K562 (cell line): ENCODE results near the gene ANKMY2. TPM values are rescaled to one million over a fixed set of nuclear protein-coding genes. Genes with fewer than 3 reads are reported as not detected.

Experiments
- ADNP ChIP-seq: fragments of 200-800 bp; sonication (Bioruptor generic); IDR thresholded peaks from 2 replicates; pipeline ENCODE4 v1.6.1; 2016; ENCODE audit warnings: missing genetic modification characterization, missing compliant biosample characterization
- CBFA2T3 ChIP-seq: fragments of 450-650 bp; IDR thresholded peaks from 2 replicates; pipeline ENCODE4 v1.6.1; 2017
- CBX1 ChIP-seq: sonication (generic); IDR thresholded peaks from 2 replicates; pipeline ENCODE4 v1.6.1; 2016; ENCODE audit warnings: antibody characterized with exemption, low read depth, mild to moderate bottlenecking
- CHD4 ChIP-seq: fragments of 200-600 bp; sonication (generic); IDR thresholded peaks from 3 replicates; pipeline ENCODE4 v1.6.1; 2012; ENCODE audit warnings: low read depth, mild to moderate bottlenecking, mixed read lengths, low read length, inconsistent platforms; ENCODE audit not compliant: insufficient read depth, insufficient replicate concordance, poor library complexity, severe bottlenecking
- DNMT1 ChIP-seq: fragments of 450-650 bp; IDR thresholded peaks from 2 replicates; pipeline ENCODE4 v1.6.1; 2016; ENCODE audit warnings: antibody characterized with exemption, mild to moderate bottlenecking
- FOXP4 ChIP-seq: sonication (generic); formaldehyde crosslinking; IDR thresholded peaks from 2 replicates; pipeline ENCODE4 v1.8.0; 2022; ENCODE audit warnings: mild to moderate bottlenecking, missing genetic modification reagents, borderline replicate concordance
- HDAC3 ChIP-seq: fragments of 450-650 bp; IDR thresholded peaks from 2 replicates; pipeline ENCODE4 v1.6.1; 2018; ENCODE audit warnings: borderline replicate concordance, mild to moderate bottlenecking, moderate library complexity; ENCODE audit not compliant: partially characterized antibody
- HMG20B ChIP-seq: fragments of 250-450 bp; sonication (Bioruptor Pico); IDR thresholded peaks from 2 replicates; pipeline ENCODE4 v1.5.0; 2021; ENCODE audit warnings: mild to moderate bottlenecking
- MCM2 ChIP-seq: fragments of 450-650 bp; IDR thresholded peaks from 2 replicates; pipeline ENCODE4 v1.6.1; 2017; ENCODE audit warnings: low read depth, mild to moderate bottlenecking
- POLR2AphosphoS2 ChIP-seq: IDR thresholded peaks from 2 replicates; pipeline ENCODE4 v1.6.1; 2012; ENCODE audit warnings: low read length, improper control_type of control experiment
- POLR2AphosphoS5 ChIP-seq: IDR thresholded peaks from 2 replicates; pipeline ENCODE4 v1.6.1; 2011; ENCODE audit warnings: mild to moderate bottlenecking, low read depth, low read length, moderate library complexity; ENCODE audit not compliant: control insufficient read depth, insufficient read depth
- PURB ChIP-seq: sonication (generic); formaldehyde crosslinking; IDR thresholded peaks from 2 replicates; pipeline ENCODE4 v1.9.0; 2021; ENCODE audit warnings: low read depth, mild to moderate bottlenecking, missing genetic modification reagents
- RERE ChIP-seq: sonication (generic); formaldehyde crosslinking; IDR thresholded peaks from 2 replicates; pipeline ENCODE4 v1.8.0; 2023; ENCODE audit warnings: missing genetic modification reagents, mild to moderate bottlenecking, borderline replicate concordance
- SETDB1 ChIP-seq: IDR thresholded peaks from one replicate; pipeline ENCODE4 v1.6.1; 2012; ENCODE audit warnings: low read length, control low read depth, inconsistent platforms
- ZFP1 ChIP-seq: fragments of 450-650 bp; formaldehyde crosslinking; IDR thresholded peaks from 2 replicates; pipeline ENCODE4 v1.4.0; 2020; ENCODE audit warnings: mild to moderate bottlenecking, mixed read lengths
- ZNF143 ChIP-seq: sonication (generic); formaldehyde crosslinking; IDR thresholded peaks from 2 replicates; pipeline ENCODE4 v1.9.0; 2022; ENCODE audit warnings: mild to moderate bottlenecking, missing genetic modification reagents
- ZNF668 ChIP-seq: fragments of 250-450 bp; sonication (Bioruptor Pico); IDR thresholded peaks from 2 replicates; pipeline ENCODE4 v1.8.0; 2022; ENCODE audit warnings: mild to moderate bottlenecking, inconsistent platforms
- ZNF699 ChIP-seq: fragments of 250-450 bp; sonication (Bioruptor Pico); IDR thresholded peaks from 2 replicates; pipeline ENCODE4 v1.8.0; 2021; ENCODE audit warnings: mild to moderate bottlenecking, moderate library complexity; ENCODE audit not compliant: insufficient replicate concordance
- ZNF75A ChIP-seq: fragments of 450-650 bp; formaldehyde crosslinking; IDR thresholded peaks from 2 replicates; pipeline ENCODE4 v1.4.0; 2020; ENCODE audit warnings: mild to moderate bottlenecking
- ZNF77 ChIP-seq: fragments of 250-450 bp; sonication (Bioruptor Pico); IDR thresholded peaks from 2 replicates; pipeline ENCODE4 v1.5.0; 2020
- polyA plus RNA-seq, 8 experiments: library from polyadenylated mRNA; depleted of rRNA in 4 of 8; stranded (reverse) in 5 of 8; unstranded in 3 of 8; fragments of >200 nt; fragmentation: Nextera tagmentation in 2 of 8; fragmentation: Illumina TruSeq in 1 of 8; extraction: Ambion mirVana in 2 of 8; extraction: Trizol in 1 of 8; gene quantifications; 2 replicates each; pipeline versions ENCODE4 v1.2.1 to v1.2.3, GENCODE V29; 2011 to 2014; ENCODE audit warnings: inconsistent platforms in 1 of 8, missing spikeins in 1 of 8
- total RNA-seq, 7 experiments: library from RNA; depleted of rRNA in 6 of 7; stranded (reverse); fragments of >200 nt in 6 of 7; fragmentation: Illumina TruSeq in 2 of 7; extraction: Trizol in 2 of 7; gene quantifications; 2 replicates each; pipeline versions ENCODE4 v1.2.1 to v1.2.3, GENCODE V29; 2011 to 2021; ENCODE audit warnings: low replicate concordance in 1 of 7
- TF ChIP-seq, protein P1 (sequence below): fragments of 250-450 bp; sonication (Bioruptor Pico); IDR thresholded peaks from 2 replicates; pipeline ENCODE4 v1.8.0; 2021; ENCODE audit warnings: borderline replicate concordance, mild to moderate bottlenecking, moderate library complexity; ENCODE audit not compliant: poor library complexity, severe bottlenecking

The ANKMY2 gene
- total and polyA plus RNA-seq, 9 of the 15 experiments (the other 6 are each of a cell fraction or from before 2014, with no cell fraction given) = 38.9 to 71.5 (median 48.8) TPM

DNA sequence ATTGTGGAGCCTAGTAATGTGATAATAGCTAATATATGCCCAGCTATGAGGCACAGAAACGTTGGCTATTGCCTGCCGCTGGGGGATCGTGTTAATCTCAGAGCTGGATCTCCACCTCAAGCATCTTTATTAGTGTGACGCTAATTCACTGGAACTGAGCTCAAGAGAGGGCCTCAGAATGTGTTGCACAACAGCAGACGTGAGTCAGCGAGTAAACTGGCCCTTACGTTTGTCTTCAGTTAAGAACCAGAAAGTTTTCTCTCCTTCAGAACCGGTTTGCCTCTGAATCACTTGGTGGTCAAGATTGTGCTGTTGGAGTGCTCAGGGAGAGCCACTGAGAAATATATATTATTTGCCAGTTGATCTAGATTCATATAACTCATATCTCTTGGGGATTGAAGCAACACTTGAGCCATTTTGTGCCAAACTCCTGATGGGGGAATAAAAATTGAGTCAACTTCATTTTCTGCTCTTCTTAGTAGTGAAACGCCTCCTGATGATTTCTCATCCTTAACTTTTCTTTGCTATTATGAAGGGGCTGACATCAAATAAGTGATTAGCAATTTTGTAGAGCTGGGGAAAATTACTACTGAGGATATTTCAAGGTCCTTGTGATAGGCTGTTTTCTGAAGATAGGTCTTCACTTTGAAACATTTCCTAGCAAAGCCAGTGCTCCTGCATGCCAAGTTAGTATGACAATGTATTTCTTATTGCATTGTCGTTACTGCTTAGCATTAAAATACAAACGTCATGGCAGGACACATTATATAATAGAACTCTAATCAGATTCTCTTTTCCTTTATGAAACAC is 22.7 kb upstream of the ANKMY2 start (continued):
- no peak for TF ChIP-seq CBX1
- TF ChIP-seq SETDB1 = no peak
- no peak for TF ChIP-seq ZNF699 (CRISPR knock-in tag)
- no peak for TF ChIP-seq PURB (CRISPR knock-in tag)
- TF ChIP-seq ADNP (tag) = no peak
- peak; percentile 25 for TF ChIP-seq HDAC3
- TF ChIP-seq ZFP1 (CRISPR knock-in tag) = no peak
- no peak for TF ChIP-seq RERE (CRISPR knock-in tag)
- TF ChIP-seq ZNF143 (CRISPR knock-in tag) = no peak
- no peak for TF ChIP-seq CHD4
- no peak for TF ChIP-seq HMG20B (CRISPR knock-in tag)
- no peak for TF ChIP-seq DNMT1
- peak; percentile 79; the same call in 1 of the 2 replicates for TF ChIP-seq ZNF668 (CRISPR knock-in tag)
- TF ChIP-seq FOXP4 (CRISPR knock-in tag) = no peak
- TF ChIP-seq ZNF77 = no peak
- TF ChIP-seq ZNF75A (CRISPR knock-in tag) = peak; percentile 40; the same call in 1 of the 2 replicates
- TF ChIP-seq MCM2 = no peak
- TF ChIP-seq CBFA2T3 = 0 out of 2 replicates have a peak, but pooled peaks have one; percentile 6
- TF ChIP-seq, protein P1, sequence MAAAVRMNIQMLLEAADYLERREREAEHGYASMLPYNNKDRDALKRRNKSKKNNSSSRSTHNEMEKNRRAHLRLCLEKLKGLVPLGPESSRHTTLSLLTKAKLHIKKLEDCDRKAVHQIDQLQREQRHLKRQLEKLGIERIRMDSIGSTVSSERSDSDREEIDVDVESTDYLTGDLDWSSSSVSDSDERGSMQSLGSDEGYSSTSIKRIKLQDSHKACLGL (CRISPR knock-in tag) = no peak
- TF ChIP-seq POLR2AphosphoS2 = no peak
- no peak for TF ChIP-seq POLR2AphosphoS5
